Measurements from ENCODE around the gene PARVG. TPM values are rescaled to one million over a fixed set of nuclear protein-coding genes. Genes with fewer than 3 reads are reported as not detected.

Gene PARVG
- total RNA-seq, 2 donors from 2014 or later: 0.11 to 0.44 TPM

DNA sequence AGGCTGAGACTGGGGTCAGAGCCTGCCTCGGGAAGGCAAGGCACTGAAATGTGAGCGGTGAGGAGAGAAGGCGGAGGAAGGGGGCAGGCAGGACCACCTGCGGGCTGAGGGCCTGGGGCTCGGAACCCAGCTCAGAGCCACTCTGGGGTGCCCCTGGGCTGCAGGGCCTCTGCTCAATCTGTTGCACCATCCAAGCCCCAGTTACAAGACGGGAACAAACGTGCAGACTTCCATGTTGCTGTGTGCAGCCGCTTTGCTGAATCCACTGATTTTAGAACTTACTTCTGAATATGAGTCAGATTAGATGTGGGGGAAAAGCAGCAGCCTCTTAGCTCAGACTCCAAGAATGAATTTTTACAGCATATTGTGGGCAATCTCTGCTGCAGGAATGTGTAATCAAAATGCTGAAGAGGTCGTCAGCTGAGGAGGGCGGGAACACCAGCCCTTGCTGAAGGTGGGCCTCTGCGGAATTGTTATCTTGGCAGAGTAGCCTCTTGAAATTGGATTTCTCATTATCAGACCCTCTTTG, 21.6 kb downstream of the PARVG start:
- H3K4me1 Mint-ChIP-seq: peaks cover 5% of the 10 kb centered on the region
- H3K4me3 ChIP-seq (ENCODE audit: low read length): no peak overlapping the region

DNA sequence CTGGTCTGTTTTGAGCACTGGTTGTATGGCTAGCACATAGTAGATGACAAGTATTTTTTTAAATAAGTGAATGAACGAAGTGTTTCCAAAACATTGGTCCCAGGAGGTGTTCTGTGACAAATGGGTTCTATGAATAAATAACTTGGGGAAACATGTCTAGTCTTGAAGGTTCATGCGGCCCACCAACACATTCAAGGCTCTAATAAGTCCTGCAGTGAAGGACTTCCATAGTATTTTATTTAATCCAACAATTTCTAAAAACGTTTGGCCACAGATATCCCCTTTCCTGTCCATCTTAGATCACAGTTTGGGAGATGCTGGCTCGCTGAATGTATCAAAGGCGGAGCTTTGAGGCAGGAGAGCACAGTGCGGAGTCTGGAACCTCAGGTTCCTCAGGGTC, 22.5 kb downstream of the PARVG start:
- peaks cover 5% of the 10 kb centered on the region for H3K4me1 Mint-ChIP-seq
- no peak overlapping the region for H3K27ac Mint-ChIP-seq
- H3K9me3 Mint-ChIP-seq: no peaks in the 10 kb centered on the region
- H3K9ac ChIP-seq (ENCODE audit: extremely low read depth, low read length, poor library complexity, severe bottlenecking): no peak overlapping the region
- no peaks in the 10 kb centered on the region for H3K27me3 Mint-ChIP-seq (ENCODE audit: insufficient read depth)
- H3K36me3 Mint-ChIP-seq (ENCODE audit: low read depth): no peaks in the 10 kb centered on the region
- TF ChIP-seq, protein P1, sequence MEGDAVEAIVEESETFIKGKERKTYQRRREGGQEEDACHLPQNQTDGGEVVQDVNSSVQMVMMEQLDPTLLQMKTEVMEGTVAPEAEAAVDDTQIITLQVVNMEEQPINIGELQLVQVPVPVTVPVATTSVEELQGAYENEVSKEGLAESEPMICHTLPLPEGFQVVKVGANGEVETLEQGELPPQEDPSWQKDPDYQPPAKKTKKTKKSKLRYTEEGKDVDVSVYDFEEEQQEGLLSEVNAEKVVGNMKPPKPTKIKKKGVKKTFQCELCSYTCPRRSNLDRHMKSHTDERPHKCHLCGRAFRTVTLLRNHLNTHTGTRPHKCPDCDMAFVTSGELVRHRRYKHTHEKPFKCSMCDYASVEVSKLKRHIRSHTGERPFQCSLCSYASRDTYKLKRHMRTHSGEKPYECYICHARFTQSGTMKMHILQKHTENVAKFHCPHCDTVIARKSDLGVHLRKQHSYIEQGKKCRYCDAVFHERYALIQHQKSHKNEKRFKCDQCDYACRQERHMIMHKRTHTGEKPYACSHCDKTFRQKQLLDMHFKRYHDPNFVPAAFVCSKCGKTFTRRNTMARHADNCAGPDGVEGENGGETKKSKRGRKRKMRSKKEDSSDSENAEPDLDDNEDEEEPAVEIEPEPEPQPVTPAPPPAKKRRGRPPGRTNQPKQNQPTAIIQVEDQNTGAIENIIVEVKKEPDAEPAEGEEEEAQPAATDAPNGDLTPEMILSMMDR (conservative IDR thresholded peaks at IDR 0.05): no peak
- no peak overlapping the region for H3K4me3 ChIP-seq (ENCODE audit: low read length)
- H3K36me3 ChIP-seq (ENCODE audit: control insufficient read depth, insufficient read depth, low read length): no peaks in the 10 kb centered on the region
- DNase-seq: no peak
- H3K27ac ChIP-seq (ENCODE audit: low read depth, low read length): no peak overlapping the region
- H3K4me3 Mint-ChIP-seq: no peak overlapping the region
- no peaks in the 10 kb centered on the region for H3K9me3 ChIP-seq (ENCODE audit: control insufficient read depth, low read length)
- H3K27me3 ChIP-seq (ENCODE audit: control insufficient read depth, insufficient read depth, low read length, poor library complexity, severe bottlenecking): no peaks in the 10 kb centered on the region
- no peaks in the 10 kb centered on the region for H3K4me1 ChIP-seq (ENCODE audit: control insufficient read depth, insufficient read depth, low read length)
- 89 to 92% methylated on average over 6 of the region's 6 CpGs for WGBS, 2 experiments (ENCODE audit: insufficient coverage in 1 of 2, insufficient read length in 1 of 2)

More for the DNA sequence above, 21.6 kb downstream of the PARVG start:
- WGBS, 2 experiments (ENCODE audit: insufficient coverage in 1 of 2, insufficient read length in 1 of 2): 81 to 82% methylated on average over 7 to 11 of the region's 11 CpGs
- Mint-ChIP-seq H3K4me3 (no peak overlapping the region), H3K9me3 (no peaks in the 10 kb centered on the region), H3K36me3 (ENCODE audit: low read depth) (no peaks in the 10 kb centered on the region), H3K27ac (no peak overlapping the region), H3K27me3 (ENCODE audit: insufficient read depth) (no peaks in the 10 kb centered on the region)
- H3K4me1 ChIP-seq (ENCODE audit: control insufficient read depth, insufficient read depth, low read length): no peaks in the 10 kb centered on the region
- H3K9me3 ChIP-seq (ENCODE audit: control insufficient read depth, low read length): no peaks in the 10 kb centered on the region
- TF ChIP-seq, protein P1 (conservative IDR thresholded peaks at IDR 0.05): no peak
- H3K9ac ChIP-seq (ENCODE audit: extremely low read depth, low read length, poor library complexity, severe bottlenecking): no peak overlapping the region
- H3K27me3 ChIP-seq (ENCODE audit: control insufficient read depth, insufficient read depth, low read length, poor library complexity, severe bottlenecking): no peaks in the 10 kb centered on the region
- no peak overlapping the region for H3K27ac ChIP-seq (ENCODE audit: low read depth, low read length)
- no peak for DNase-seq
- no peaks in the 10 kb centered on the region for H3K36me3 ChIP-seq (ENCODE audit: control insufficient read depth, insufficient read depth, low read length)

DNA sequence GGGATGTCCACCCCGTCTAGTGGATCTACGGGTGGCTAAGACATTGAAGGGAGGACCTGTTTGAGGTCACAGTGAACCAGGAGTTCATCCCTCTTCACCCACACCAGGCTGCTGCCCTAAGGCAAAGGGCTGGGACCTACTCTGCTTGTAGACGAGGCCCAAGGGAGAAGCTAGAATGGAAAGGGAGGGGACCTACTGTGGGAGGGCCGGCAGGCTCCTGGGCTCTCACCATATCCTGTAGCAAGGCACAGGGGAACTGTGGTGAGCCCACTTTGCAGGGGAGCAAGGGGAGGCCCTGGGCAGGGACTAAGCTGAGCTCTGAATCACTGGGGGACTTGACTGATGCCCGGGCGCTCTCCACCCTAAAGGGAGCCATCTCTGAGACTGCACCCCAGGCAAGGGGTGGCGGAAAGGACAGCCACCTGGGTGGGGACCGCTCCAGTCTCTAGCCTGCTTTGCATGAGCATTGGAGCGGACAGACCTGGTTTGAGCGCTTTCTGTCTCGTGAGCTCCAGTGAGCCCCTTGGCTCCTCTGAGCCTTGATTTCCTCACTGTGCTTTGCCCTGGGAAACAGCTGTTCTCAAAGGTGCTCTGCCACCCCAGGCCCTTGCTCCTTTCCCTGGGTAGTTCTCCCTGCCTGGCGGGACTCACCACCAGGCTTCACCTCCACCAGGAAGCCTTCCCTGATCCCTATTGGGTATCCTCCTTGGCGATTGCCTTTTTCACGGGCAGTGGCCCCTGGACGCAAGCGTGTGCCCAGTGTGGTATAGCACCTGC, 24.2 kb downstream of the PARVG start:
- TF ChIP-seq, protein P1 (conservative IDR thresholded peaks at IDR 0.05): no peak
- Histone ChIP-seq H3K4me3 (ENCODE audit: low read length) (no peak overlapping the region), H3K9me3 (ENCODE audit: control insufficient read depth, low read length) (peaks cover 6% of the 10 kb centered on the region), H3K27me3 (ENCODE audit: control insufficient read depth, insufficient read depth, low read length, poor library complexity, severe bottlenecking) (no peaks in the 10 kb centered on the region), H3K9ac (ENCODE audit: extremely low read depth, low read length, poor library complexity, severe bottlenecking) (no peak overlapping the region), H3K36me3 (ENCODE audit: control insufficient read depth, insufficient read depth, low read length) (no peaks in the 10 kb centered on the region), H3K4me1 (ENCODE audit: control insufficient read depth, insufficient read depth, low read length) (no peaks in the 10 kb centered on the region), H3K27ac (ENCODE audit: low read depth, low read length) (no peak overlapping the region)
- H3K4me1 Mint-ChIP-seq: peaks cover 5% of the 10 kb centered on the region
- peaks cover 5% of the 10 kb centered on the region for H3K9me3 Mint-ChIP-seq
- 90 to 91% methylated on average over 14 to 16 of the region's 16 CpGs for WGBS, 2 experiments (ENCODE audit: insufficient coverage in 1 of 2, insufficient read length in 1 of 2)
- no peak overlapping the region for H3K27ac Mint-ChIP-seq
- DNase-seq: no peak
- H3K27me3 Mint-ChIP-seq (ENCODE audit: insufficient read depth): no peaks in the 10 kb centered on the region
- no peak overlapping the region for H3K4me3 Mint-ChIP-seq
- H3K36me3 Mint-ChIP-seq (ENCODE audit: low read depth): no peaks in the 10 kb centered on the region

All from endodermal cell (in vitro differentiated cells).